Breast epithelium (tissue), 3 donors: ENCODE data around the gene APOO.

Experiments used
- POLR2A ChIP-seq: fragments of 450-650 bp; IDR thresholded peaks from one replicate; pipeline ENCODE4 v1.6.1; 2016; ENCODE audit warnings: antibody characterized with exemption, mild to moderate bottlenecking, moderate library complexity
- POLR2AphosphoS5 ChIP-seq, 3 donors: sonication (generic); formaldehyde crosslinking; IDR thresholded peaks; one replicate each; pipeline ENCODE4 v1.6.1; 2017; ENCODE audit warnings: antibody characterized with exemption in 3 of 3
- TF ChIP-seq, protein P1 (sequence below), 3 donors: fragments of 450-650 bp; IDR thresholded peaks; one replicate each; pipeline ENCODE4 v1.5.1; 2016 to 2017; ENCODE audit warnings: antibody characterized with exemption in 3 of 3, mild to moderate bottlenecking in 3 of 3, moderate library complexity in 3 of 3

DNA sequence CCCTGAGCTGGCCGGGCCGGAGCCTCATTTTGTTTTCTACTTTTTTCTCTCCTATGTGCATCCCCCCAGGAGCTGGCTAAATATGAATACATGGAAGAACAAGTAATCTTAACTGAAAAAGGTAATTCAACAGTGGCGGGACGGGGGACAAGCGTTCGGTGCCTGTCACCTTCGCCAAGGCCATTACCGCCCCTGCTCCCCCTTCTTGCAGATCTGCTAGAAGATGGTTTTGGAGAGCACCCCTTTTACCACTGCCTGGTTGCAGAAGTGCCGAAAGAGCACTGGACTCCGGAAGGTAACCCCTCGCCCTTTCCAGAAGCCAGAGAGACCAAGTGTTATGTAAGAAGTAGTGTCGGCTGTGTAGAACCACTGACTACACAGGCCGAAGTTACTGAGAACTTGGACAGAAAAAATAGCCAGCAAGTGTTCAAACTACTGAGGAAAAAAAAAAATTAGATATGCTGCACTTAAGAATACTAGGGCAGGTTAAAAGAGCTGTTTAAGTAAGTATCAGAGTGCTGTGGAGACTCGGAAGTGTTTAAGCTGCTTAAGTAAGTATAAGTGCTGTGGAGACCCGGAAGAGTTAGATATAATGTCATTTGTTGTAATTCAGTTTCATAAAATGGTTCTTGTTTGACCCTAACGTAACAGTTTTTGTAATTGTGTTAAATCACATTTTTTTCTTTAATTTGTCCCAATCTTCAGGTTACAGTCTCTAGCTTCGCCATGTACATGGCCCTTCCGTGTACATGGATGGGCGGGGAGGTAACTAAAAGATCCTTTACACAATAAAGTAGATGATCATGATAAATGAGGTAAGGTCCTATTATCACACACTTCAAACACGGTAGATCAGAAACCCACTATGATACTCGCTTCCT, 123.9 kb downstream of the APOO start:
- TF ChIP-seq, protein P1, sequence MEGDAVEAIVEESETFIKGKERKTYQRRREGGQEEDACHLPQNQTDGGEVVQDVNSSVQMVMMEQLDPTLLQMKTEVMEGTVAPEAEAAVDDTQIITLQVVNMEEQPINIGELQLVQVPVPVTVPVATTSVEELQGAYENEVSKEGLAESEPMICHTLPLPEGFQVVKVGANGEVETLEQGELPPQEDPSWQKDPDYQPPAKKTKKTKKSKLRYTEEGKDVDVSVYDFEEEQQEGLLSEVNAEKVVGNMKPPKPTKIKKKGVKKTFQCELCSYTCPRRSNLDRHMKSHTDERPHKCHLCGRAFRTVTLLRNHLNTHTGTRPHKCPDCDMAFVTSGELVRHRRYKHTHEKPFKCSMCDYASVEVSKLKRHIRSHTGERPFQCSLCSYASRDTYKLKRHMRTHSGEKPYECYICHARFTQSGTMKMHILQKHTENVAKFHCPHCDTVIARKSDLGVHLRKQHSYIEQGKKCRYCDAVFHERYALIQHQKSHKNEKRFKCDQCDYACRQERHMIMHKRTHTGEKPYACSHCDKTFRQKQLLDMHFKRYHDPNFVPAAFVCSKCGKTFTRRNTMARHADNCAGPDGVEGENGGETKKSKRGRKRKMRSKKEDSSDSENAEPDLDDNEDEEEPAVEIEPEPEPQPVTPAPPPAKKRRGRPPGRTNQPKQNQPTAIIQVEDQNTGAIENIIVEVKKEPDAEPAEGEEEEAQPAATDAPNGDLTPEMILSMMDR (IDR thresholded peaks at IDR 0.05) = no peak
- TF ChIP-seq POLR2A (peak; percentile 8), POLR2AphosphoS5 (IDR thresholded peaks at IDR 0.05) (no peak)
